Psoas muscle (tissue), 8 donors: ENCODE data around the gene GOLGA2. TPM values are rescaled to one million over a fixed set of nuclear protein-coding genes. Genes with fewer than 3 reads are reported as not detected.

ENCODE experiments used
- ATAC-seq, 4 donors: fragments of 200-7000 bp; cut with Tn5 transposase; one replicate each; pipeline ENCODE4 v1.9.1; 2020; ENCODE audit warnings: moderate library complexity in 3 of 4, mild to moderate bottlenecking in 2 of 4
- DNase-seq, 2 donors: peaks; one replicate each; pipeline ENCODE4 v3.0.0-alpha.2; 2020
- H3K27ac ChIP-seq: fragments of 200-600 bp; one replicate; pipeline ENCODE4 v1.8.0; 2022
- H3K27me3 ChIP-seq, 3 donors: fragments of 200-600 bp in 1 of 3; one replicate each; pipeline versions ENCODE4 v1.6.1 to v1.8.0; 2013 to 2022; ENCODE audit warnings: low read length in 2 of 3, mild to moderate bottlenecking in 2 of 3, moderate library complexity in 1 of 3; ENCODE audit not compliant: insufficient read depth in 3 of 3
- H3K36me3 ChIP-seq, 2 donors: fragments of 200-600 bp in 1 of 2; one replicate each; pipeline versions ENCODE4 v1.6.1 to v1.8.0; 2013 to 2022; ENCODE audit warnings: low read depth in 1 of 2, mild to moderate bottlenecking in 1 of 2, moderate library complexity in 1 of 2; ENCODE audit not compliant: insufficient read depth in 1 of 2
- H3K4me1 ChIP-seq: fragments of 200-600 bp; one replicate; pipeline ENCODE4 v1.8.0; 2022
- H3K4me3 ChIP-seq: fragments of 200-600 bp; one replicate; pipeline ENCODE4 v1.8.0; 2022; ENCODE audit warnings: mild to moderate bottlenecking
- H3K9me3 ChIP-seq: fragments of 200-600 bp; one replicate; pipeline ENCODE4 v1.8.0; 2022
- CTCF ChIP-seq: fragments of 200-600 bp; IDR thresholded peaks from one replicate; pipeline ENCODE4 v1.8.0; 2022; ENCODE audit warnings: antibody characterized with exemption
- WGBS, 3 donors: extraction: QIAGEN DNeasy Blood & Tissue Kit; methylation state at CpG; one replicate each; pipeline versions ENCODE4 v1.1.6 to v1.1.7; 2013; 5-methylcytosine and 5-hydroxymethylcytosine counted together
- intact Hi-C, 2 donors: fragments of 100-400 bp; cut with DNase I; formaldehyde crosslinking; loops; one replicate each; pipeline versions ENCODE4 v1.11.0 to v1.14.2; 2022
- polyA plus RNA-seq, 3 donors: library from polyadenylated mRNA; stranded (reverse); fragments of 200-250 nt; gene quantifications; one replicate each; pipeline ENCODE4 v1.2.3, GENCODE V29; 2013
- total RNA-seq, 4 donors: library from RNA; stranded (reverse); fragmentation: NEBNext Ultra II Directional in 2 of 4; extraction: Animal tissue kit (Norgen Biotek cat#: 25700) in 2 of 4; gene quantifications; one replicate each; pipeline versions ENCODE4 v1.2.1 to v1.2.4, GENCODE V29; 2021 to 2023
- donor health status: healthy with polysubstance abuse.
- donor health status: DM: no; HTN: no; CAD: no; lungs with moderate emphysema.
- donor health status: Bipolar disorder and iron deficiency.
- donor health status: healthy.
- donor health status: DM: yes; HTN: yes; CAD: no.
- donor health status: DM: no; HTN: no; CAD: no.
- donor health status: DM: no; HTN: no; CAD: no.
- donor health status: DM: yes; HTN: yes; CAD: no.

The GOLGA2 gene
- total and polyA plus RNA-seq, 7 donors = 57.2 to 85.3 (median 72.4) TPM

- no peaks in the 10 kb centered on the region for H3K27me3 ChIP-seq
- TF ChIP-seq CTCF = no peak
- DNase-seq (no peak), ATAC-seq (no peak)
- H3K27ac ChIP-seq = no peak overlapping the region
- no peaks in the 10 kb centered on the region for H3K9me3 ChIP-seq
- H3K36me3 ChIP-seq = peaks cover 14 to 71% of the 10 kb centered on the region in 2 donors
- intact Hi-C loops = no loop called here
- H3K4me3 ChIP-seq = no peak overlapping the region
- no peaks in the 10 kb centered on the region for H3K4me1 ChIP-seq
- 86 to 91% (median 86%) methylated on average over 11 of the region's 11 CpGs for WGBS, 3 donors
Observed at GRCh38 chr9:128257907-128258306, 17.9 kb downstream of the GOLGA2 start.

- peaks cover 9 to 64% of the 10 kb centered on the region in 2 donors for H3K36me3 ChIP-seq
- peaks cover 0 to 2% (median under 1%) of the 10 kb centered on the region in 3 donors for H3K27me3 ChIP-seq
- no peak overlapping the region for H3K4me3 ChIP-seq
- peak in 1 of 4 donors; percentile 26 for ATAC-seq
- DNase-seq = no peak
- no peaks in the 10 kb centered on the region for H3K9me3 ChIP-seq
- H3K4me1 ChIP-seq = no peaks in the 10 kb centered on the region
- H3K27ac ChIP-seq = no peak overlapping the region
- no peak for TF ChIP-seq CTCF
- intact Hi-C loops = no loop called here
- WGBS, 3 donors = 80 to 81% (median 80%) methylated on average over 23 of the region's 23 CpGs
Observed at GRCh38 chr9:128257086-128257825, 18.6 kb downstream of the GOLGA2 start.

- Histone ChIP-seq H3K4me3 (no peak overlapping the region), H3K27ac (no peak overlapping the region), H3K36me3 (peaks cover 2 to 43% of the 10 kb centered on the region in 2 donors), H3K4me1 (no peaks in the 10 kb centered on the region), H3K27me3 (peaks cover 0 to 21% (median 11%) of the 10 kb centered on the region in 3 donors), H3K9me3 (no peaks in the 10 kb centered on the region)
- intact Hi-C loops = no loop called here
- 59 to 68% (median 63%) methylated on average over 18 of the region's 18 CpGs for WGBS, 3 donors
- TF ChIP-seq CTCF = peak; percentile 67
- DNase-seq = peak; percentile 71 to 81
- peak; percentile 56 to 77 (median 68) for ATAC-seq
Observed at GRCh38 chr9:128254855-128255759, 20.7 kb downstream of the GOLGA2 start.

- ATAC-seq (no peak), DNase-seq (no peak)
- 82 to 84% (median 83%) methylated on average over 8 to 20 of the region's 20 CpGs for WGBS, 3 donors
- Histone ChIP-seq H3K4me1 (no peaks in the 10 kb centered on the region), H3K27ac (no peak overlapping the region), H3K27me3 (peaks cover 0 to 21% (median 11%) of the 10 kb centered on the region in 3 donors), H3K9me3 (no peaks in the 10 kb centered on the region), H3K4me3 (no peak overlapping the region), H3K36me3 (peaks cover 2 to 35% of the 10 kb centered on the region in 2 donors)
- TF ChIP-seq CTCF = no peak
- intact Hi-C loops = no loop called here
Observed at GRCh38 chr9:128254362-128254761, 21.4 kb downstream of the GOLGA2 start.
